Measurements from ENCODE around the gene NHSL2. TPM values are rescaled to one million over a fixed set of nuclear protein-coding genes. Genes with fewer than 3 reads are reported as not detected.
"Not testable (repeated sequence)": the region's sequence is repeated elsewhere in the genome, so short reads cannot be mapped to it uniquely, and the experiment has no call there.

The NHSL2 gene
- total RNA-seq, 4 donors from 2014 or later = 10.4 to 31.4 (median 17.7) TPM

DNA sequence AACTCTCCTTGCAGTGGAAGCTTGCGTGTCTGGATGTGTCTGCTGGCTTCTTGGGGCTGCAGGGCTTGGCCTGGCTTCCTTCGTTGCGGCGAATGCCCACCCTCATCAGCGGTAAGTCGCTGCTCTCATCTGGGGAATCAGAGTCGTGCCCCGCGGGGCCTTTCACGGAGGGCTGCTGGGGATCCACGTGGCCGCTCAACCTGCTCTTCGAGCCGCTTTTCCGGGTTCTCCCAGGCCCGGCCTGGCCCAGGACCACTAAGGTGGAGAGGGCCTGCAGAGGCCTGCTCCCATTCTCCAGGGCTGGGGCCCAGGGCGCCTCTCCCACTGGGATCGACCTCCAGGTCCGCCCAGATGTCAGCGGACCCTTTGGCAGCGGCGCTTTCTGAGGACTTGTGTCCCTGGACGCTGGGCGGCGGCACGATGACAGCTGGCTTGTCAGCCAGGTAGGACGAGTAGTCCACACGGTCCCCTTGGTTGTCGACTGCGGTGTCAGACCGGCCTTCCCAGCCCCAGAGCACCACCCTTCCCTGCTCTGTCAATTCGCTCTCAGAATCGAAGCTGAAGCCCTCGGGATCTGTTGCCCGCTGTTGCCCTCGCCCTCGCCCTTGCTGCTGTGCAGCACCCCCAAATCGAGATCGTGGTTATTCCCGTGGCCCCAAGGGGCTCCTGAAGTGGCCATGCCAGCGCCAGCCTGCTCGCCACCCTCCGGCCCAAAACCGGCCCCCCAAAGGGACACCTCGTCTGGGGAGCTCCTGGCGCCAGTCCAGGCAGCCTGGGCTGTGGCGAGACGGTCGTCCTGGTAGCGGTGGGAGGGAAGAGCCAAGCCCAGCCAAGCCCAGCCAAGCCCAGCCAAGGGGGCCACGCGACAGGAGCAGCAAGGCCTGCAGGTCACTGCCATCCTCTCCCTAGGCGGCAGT, 37.8 kb upstream of the NHSL2 start:
- Histone ChIP-seq H3K4me1 (no peaks in the 10 kb centered on the region), H3K9me3 (no peaks in the 10 kb centered on the region), H3K4me3 (no peak overlapping the region), H3K27ac (replicated peaks in 1 of 4) (no peak overlapping the region), H3K27me3 (no peaks in the 10 kb centered on the region), H3K36me3 (no peaks in the 10 kb centered on the region)
- DNase-seq (ENCODE audit: extremely low spot score) = no peak
- intact Hi-C loops (cut with DNase I) = no loop called here
- TF ChIP-seq POLR2AphosphoS5 (IDR thresholded peaks at IDR 0.05) (no peak), EP300 (IDR thresholded peaks at IDR 0.05) (no peak), POLR2A (IDR thresholded peaks at IDR 0.05; ENCODE audit: low read depth) (no peak)
- TF ChIP-seq, protein P1, sequence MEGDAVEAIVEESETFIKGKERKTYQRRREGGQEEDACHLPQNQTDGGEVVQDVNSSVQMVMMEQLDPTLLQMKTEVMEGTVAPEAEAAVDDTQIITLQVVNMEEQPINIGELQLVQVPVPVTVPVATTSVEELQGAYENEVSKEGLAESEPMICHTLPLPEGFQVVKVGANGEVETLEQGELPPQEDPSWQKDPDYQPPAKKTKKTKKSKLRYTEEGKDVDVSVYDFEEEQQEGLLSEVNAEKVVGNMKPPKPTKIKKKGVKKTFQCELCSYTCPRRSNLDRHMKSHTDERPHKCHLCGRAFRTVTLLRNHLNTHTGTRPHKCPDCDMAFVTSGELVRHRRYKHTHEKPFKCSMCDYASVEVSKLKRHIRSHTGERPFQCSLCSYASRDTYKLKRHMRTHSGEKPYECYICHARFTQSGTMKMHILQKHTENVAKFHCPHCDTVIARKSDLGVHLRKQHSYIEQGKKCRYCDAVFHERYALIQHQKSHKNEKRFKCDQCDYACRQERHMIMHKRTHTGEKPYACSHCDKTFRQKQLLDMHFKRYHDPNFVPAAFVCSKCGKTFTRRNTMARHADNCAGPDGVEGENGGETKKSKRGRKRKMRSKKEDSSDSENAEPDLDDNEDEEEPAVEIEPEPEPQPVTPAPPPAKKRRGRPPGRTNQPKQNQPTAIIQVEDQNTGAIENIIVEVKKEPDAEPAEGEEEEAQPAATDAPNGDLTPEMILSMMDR (IDR thresholded peaks at IDR 0.05) = no peak
- 90% methylated on average over 40 of the region's 53 CpGs for WGBS

DNA sequence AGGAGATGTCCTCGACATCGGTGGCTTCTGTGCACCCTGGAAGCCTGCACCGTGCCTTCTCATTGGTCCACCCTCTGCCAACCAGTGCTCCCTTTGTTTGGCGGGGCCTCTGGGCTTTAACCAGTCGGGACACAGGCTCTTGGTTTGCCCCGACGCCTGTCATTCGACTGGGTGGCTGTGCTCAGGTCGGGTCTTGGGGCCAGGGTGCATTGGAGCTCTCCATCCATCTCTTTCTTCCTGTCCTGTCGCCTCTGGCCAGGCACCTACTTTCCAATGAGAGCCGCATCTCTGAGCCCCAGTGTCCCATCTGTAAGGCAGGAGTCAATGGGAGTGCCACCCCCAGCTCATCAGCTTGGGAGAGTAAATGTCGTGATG, 37.2 kb upstream of the NHSL2 start:
- Histone ChIP-seq H3K27me3 (no peaks in the 10 kb centered on the region), H3K9me3 (no peaks in the 10 kb centered on the region), H3K4me3 (no peak overlapping the region), H3K36me3 (no peaks in the 10 kb centered on the region), H3K27ac (replicated peaks in 1 of 4) (no peak overlapping the region), H3K4me1 (no peaks in the 10 kb centered on the region)
- TF ChIP-seq POLR2A (IDR thresholded peaks at IDR 0.05; ENCODE audit: low read depth) = no peak
- intact Hi-C loops (cut with DNase I) = no loop called here
- DNase-seq (ENCODE audit: extremely low spot score) = no peak
- 82% methylated on average over 11 of the region's 12 CpGs for WGBS

DNA sequence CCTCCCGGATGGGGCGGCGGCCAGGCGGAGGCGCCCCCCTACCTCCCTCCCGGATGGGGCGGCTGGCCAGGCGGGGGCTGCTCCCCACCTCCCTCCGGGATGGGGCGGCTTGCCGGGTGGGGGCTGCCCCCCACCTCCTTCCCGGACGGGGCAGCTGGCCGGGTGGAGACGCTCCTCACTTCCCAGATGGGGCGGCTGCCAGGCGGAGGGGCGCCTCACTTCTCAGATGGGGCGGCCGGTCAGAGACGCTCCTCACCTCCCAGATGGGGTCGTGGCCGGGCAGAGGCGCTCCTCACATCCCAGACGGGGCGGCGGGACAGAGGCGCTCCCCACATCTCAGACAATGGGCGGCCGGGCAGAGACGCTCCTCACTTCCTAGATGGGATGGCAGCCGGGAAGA, 33.8 kb upstream of the NHSL2 start:
- H3K9me3 ChIP-seq; intact Hi-C loops (cut with DNase I): not testable (repeated sequence)
- 89% methylated on average over 11 of the region's 32 CpGs for WGBS

DNA sequence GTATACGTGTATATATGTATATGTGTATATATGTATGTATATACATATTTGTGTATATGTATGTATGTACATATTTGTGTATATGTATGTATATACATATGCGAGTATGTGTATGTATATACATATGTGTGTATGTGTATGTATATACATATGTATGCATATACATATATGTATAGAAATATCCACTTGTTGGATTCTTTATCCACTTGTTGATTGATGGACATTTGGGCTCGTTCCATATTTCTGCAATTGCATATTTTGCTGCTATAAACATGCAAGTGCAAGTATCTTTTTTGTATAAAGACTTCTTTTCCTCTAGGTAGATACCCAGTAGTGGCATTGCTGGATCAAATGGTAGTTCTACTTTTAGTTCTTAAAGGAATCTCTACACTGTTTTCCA, 25.5 kb upstream of the NHSL2 start:
- H3K4me1 ChIP-seq = no peaks in the 10 kb centered on the region
- WGBS = 58% methylated on average over 3 of the region's 3 CpGs
- H3K27ac ChIP-seq (replicated peaks in 1 of 4) = no peak overlapping the region
- H3K36me3 ChIP-seq = no peaks in the 10 kb centered on the region
- H3K4me3 ChIP-seq = no peak overlapping the region
- TF ChIP-seq POLR2AphosphoS5 (IDR thresholded peaks at IDR 0.05) = no peak
- TF ChIP-seq, protein P1 (IDR thresholded peaks at IDR 0.05) = no peak
- no peak for TF ChIP-seq EP300 (IDR thresholded peaks at IDR 0.05)
- TF ChIP-seq POLR2A (IDR thresholded peaks at IDR 0.05; ENCODE audit: low read depth) = no peak
- H3K9me3 ChIP-seq = no peaks in the 10 kb centered on the region
- no peak for DNase-seq (ENCODE audit: extremely low spot score)
- H3K27me3 ChIP-seq = no peaks in the 10 kb centered on the region
- intact Hi-C loops (cut with DNase I) = no loop called here

More for the DNA sequence above, 33.8 kb upstream of the NHSL2 start:
- H3K36me3 ChIP-seq; H3K27me3 ChIP-seq; DNase-seq (ENCODE audit: extremely low spot score); H3K27ac ChIP-seq (replicated peaks in 1 of 4); H3K4me3 ChIP-seq; H3K4me1 ChIP-seq: not testable (repeated sequence)

DNA sequence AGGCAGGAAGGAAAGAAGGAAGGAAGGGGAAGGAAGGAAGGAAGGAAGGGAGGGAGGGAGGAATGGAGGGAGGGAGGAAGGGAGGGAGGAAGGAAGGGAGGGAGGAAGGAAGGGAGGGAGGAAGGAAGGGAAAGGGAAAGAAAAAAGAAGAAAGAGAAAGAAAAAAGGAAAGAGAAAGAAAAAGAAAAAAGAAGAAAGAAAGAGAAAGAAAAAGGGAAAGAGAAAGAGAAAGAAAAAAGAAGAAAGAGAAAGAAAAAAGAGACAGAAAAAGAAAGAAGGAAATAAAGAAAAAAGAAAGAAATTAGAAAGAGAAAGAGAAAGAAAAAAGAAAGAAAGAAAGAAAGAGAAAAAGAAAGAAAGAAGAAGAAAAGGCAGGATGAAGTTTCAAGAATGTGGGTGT, 15.0 kb upstream of the NHSL2 start:
- Histone ChIP-seq H3K27ac (replicated peaks in 1 of 4) (no peak overlapping the region), H3K4me3 (no peak overlapping the region), H3K27me3 (no peaks in the 10 kb centered on the region), H3K36me3 (no peaks in the 10 kb centered on the region), H3K4me1 (no peaks in the 10 kb centered on the region), H3K9me3 (no peaks in the 10 kb centered on the region)
- no peak for TF ChIP-seq EP300 (IDR thresholded peaks at IDR 0.05)
- no peak for TF ChIP-seq POLR2AphosphoS5 (IDR thresholded peaks at IDR 0.05)
- no peak for TF ChIP-seq POLR2A (IDR thresholded peaks at IDR 0.05; ENCODE audit: low read depth)
- TF ChIP-seq, protein P1 (IDR thresholded peaks at IDR 0.05) = no peak
- DNase-seq (ENCODE audit: extremely low spot score) = no peak
- intact Hi-C loops (cut with DNase I) = no loop called here

Measured in esophagus muscularis mucosa (tissue), 4 donors.